HG03159 (cell line): ENCODE data around the gene PARVB.

Experiments
- ATAC-seq: cut with Tn5 transposase; IDR thresholded peaks from one replicate; pipeline ENCODE4 v1.9.1; 2021; ENCODE audit warnings: mild to moderate bottlenecking, moderate library complexity; ENCODE audit not compliant: unreplicated experiment

The PARVB gene

GRCh38 chr22:44129619-44129976 lies 105.5 kb downstream of the PARVB start:
- no peak for ATAC-seq

DNA sequence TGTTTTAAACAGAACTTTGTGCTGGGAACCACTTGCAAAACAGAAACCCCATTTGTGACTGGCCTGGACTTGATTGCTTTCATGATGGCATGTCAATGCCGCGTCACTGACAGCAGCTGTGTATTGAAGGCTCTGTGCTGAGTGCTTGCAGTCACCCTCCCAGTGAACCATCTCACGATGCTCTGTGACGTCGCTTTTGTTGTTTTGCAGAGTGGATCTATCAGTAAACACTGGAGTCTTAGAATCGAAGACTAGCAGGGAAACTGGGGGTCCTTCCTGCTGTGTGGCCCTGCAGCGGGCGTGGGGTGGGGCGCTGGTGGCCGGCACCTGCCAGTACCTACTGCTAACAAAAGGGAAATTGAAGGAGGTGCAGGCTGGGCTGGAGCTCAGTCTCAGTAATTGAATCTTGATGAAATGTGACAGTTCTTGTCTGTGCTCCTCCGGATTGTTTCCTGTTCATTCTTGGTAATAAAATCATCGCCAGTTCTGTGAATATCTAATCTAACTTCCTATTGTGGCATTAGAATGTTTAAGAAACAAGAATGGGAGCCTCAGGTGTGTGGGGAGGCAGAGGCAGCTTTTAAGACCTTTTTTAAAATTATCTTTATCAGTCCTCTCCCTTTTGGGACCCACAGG lies 106.1 kb downstream of the PARVB start:
- no peak for ATAC-seq

DNA sequence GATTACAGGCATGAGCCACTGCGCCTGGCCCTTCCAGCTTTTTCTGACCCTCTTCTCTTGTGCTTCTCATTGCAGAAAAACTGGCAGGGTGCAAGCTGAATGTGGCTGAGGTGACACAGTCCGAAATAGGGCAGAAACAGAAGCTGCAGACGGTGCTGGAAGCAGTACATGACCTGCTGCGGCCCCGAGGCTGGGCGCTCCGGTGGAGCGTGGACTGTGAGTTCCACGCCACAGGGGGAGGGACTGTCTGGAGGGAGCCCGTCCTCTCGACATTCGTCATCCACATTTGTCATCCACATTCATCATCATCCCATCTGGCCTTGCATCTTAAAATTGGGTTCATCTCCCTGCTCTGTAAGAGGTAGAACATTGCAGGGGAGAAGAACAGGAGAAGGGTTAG lies 107.3 kb downstream of the PARVB start:
- ATAC-seq, result no peak

- no peak for ATAC-seq
Measured at GRCh38 chr22:44131989-44132685, 108.0 kb downstream of the PARVB start.

DNA sequence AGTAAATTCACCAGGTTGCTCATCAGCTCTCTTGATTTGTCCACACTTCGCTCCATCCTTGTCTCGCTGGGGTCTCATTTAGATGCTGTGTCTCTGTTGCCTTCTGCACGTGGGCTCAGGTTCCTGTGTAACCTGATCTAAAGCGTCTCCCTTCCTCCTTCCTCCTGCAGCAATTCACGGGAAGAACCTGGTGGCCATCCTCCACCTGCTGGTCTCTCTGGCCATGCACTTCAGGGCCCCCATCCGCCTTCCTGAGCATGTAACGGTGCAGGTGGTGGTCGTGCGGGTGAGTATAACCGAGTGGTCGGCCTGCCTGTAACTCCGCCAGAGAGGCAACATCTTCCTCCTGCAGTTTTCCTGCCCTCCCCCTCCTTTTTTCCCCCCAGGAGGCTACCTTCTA lies 108.6 kb downstream of the PARVB start:
- ATAC-seq, result no peak

- no peak for ATAC-seq
Measured at GRCh38 chr22:44133161-44133560, 109.1 kb downstream of the PARVB start.

- ATAC-seq, result no peak
Measured at GRCh38 chr22:44133901-44134571, 109.9 kb downstream of the PARVB start.

DNA sequence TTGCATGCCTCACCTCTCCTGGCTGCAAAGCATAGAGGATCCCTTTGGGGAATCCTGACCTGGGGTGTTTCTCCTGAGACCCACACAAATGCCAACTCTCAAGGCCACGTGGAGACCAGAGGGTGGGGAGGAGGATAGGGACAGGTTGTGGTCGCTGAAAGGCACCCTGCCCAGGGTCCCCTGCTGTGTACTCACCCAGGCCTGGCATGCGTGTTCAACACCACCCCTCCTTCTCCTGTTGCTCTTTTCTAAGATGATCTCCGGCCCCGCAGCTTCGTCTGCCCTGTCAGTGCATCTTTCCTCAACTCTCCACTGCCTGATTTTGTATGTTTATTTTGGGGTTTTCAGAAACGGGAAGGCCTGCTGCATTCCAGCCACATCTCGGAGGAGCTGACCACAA lies 112.0 kb downstream of the PARVB start:
- ATAC-seq, result no peak

GRCh38 chr22:44136786-44137185 lies 112.7 kb downstream of the PARVB start:
- ATAC-seq, result no peak

DNA sequence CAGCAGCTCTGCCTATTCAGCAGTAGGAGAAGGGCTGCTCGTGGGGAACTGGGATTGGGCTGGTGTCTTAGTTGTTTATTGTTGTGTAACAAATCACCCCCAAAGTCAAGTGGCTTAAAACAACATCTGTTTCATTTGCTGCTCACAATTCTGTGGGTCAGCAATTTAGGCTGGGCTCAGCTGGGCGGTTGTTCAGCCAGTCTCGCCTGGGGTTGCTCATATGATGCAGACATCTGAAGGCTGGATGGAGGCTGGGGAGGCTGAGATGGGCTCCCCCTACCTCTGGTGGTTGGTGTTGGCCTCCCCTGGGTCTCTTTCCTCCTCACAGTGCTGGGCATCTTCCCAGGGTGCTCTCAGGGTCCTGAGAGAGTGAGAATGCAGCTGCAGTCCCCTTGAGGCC lies 113.3 kb downstream of the PARVB start:
- no peak for ATAC-seq

GRCh38 chr22:44139773-44140172 lies 115.7 kb downstream of the PARVB start:
- no peak for ATAC-seq

GRCh38 chr22:44142421-44143104 lies 118.5 kb downstream of the PARVB start:
- no peak for ATAC-seq

DNA sequence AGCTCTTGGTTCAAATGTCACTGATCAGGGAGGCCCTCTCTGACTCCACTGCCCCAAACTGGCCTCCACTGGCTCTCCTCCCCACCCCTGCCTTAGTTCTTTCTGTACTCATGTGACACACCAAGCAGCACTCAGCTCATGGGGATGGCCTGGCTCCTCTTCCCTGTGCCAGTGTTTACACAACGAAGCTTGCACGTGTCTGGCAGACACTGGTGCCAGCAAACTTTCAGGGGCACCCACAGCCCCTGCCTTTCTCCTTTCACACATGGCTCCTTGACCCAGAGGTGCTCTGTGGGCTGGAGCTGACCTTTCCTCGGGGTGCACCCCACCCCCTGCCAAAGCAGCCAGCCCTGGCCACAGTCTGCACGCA lies 119.0 kb downstream of the PARVB start:
- no peak for ATAC-seq

GRCh38 chr22:44143579-44143978 lies 119.5 kb downstream of the PARVB start:
- no peak for ATAC-seq

GRCh38 chr22:44144046-44144569 lies 120.0 kb downstream of the PARVB start:
- ATAC-seq, result no peak

DNA sequence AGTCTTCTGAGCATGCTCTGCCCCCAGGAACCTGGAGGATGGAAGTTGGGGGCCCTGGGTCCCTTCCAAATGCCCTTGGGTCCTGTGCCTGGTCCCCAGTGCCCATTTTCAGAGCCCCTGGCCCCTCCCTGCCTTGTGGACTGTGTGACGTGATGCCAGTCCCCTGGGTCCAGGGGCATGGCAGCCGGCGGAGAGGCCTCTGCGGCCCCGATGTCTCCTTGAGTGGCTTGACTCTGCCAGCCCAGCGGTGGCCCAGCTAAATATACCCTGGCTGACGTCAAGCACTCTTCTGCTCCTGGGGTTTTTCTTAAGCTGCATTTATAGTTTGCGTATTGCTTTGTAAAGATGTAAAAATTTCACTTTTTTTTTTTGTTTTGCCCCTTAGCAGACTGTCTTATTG lies 121.4 kb downstream of the PARVB start:
- no peak for ATAC-seq

- ATAC-seq, result no peak
Measured at GRCh38 chr22:44146088-44146861, 122.2 kb downstream of the PARVB start.

DNA sequence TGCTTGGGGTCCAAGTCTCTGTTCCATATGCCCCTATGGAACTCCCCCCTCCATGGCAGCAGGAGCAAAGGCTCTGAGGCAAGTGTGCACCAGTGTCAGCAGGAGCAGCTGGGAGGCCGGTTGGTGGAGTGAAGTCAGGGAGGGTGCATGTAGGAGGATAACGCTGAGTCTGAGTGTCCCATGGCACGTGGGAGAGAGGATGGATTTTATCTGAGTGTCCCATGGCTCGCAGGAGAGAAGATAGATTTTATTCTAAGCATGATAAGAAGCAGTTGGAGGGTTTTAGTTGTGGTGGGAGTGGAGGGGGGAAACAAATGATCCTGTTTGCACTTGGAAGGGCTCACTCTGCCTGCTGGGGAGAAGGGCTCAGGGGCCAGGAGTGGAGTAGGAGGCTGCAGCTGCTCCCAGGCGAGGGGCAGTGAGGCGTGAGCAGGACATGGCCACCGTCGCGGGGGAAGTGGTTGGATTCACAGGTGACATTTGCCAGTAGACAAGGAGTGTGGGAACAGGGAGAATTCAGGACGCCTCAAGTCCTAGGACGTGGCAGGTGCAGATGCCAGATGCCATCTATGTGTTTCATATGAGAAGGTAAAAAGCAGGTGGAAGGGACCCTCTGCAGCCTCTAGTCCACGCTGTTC lies 123.0 kb downstream of the PARVB start:
- ATAC-seq, result no peak

GRCh38 chr22:44147821-44148574 lies 123.9 kb downstream of the PARVB start:
- no peak for ATAC-seq

DNA sequence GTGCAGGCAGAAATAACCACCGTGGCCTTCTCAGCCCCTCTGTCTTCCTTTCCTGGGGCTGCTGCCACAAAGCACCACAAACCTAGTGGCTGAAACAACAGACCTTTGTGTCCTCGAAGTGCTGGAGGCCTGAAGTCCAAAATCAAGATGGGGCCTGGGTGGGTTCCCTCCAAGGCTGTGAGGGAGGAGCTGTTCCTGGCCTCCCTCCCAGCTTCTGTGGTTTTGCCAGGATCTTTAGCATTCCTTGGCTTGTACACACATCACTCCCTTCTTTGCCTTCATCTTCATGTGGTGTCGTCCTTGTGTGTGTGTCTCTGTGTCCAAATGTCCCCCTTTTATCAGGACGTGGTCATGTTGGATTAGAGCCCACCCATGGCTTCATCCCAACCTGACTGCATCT lies 127.6 kb downstream of the PARVB start:
- no peak for ATAC-seq
